HG03066 (cell line): ENCODE results near the gene PAPSS2.
"Not testable (repeated sequence)": the region's sequence is repeated elsewhere in the genome, so short reads cannot be mapped to it uniquely, and the experiment has no call there.

ENCODE experiments used
- ATAC-seq: cut with Tn5 transposase; IDR thresholded peaks from one replicate; pipeline ENCODE4 v1.9.1; 2021; ENCODE audit warnings: low read depth; ENCODE audit not compliant: unreplicated experiment

PAPSS2 gene

GRCh38 chr10:87659571-87660483 is at the start of gene PAPSS2:
TSS of gene PAPSS2 (plus strand) at chr10:87659878. CDS start at chr10:87659982, 104 bp downstream.
- ATAC-seq: no peak

GRCh38 chr10:87611341-87611740 is 48.3 kb upstream of the PAPSS2 start:
- ATAC-seq: not testable (repeated sequence)

GRCh38 chr10:87612115-87612514 is 47.6 kb upstream of the PAPSS2 start:
- ATAC-seq: no peak

DNA sequence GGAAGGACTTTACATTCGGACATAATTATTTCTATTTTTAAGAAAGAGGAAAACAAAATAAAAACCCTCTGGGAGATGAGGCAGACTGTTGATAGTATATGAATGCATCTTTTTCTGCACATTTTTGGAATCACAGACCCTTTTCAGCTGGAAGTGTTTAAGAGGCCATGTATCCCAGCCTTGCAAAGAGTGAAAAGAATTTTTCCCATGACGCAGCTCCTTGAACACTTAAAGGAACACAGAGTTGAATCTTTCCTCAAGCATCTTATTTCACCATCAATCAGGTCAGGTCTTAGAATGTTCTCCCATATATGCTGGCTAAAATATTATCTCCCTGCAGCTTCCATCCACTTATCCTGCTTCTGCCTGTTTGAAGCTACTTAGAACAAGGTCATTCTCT is 45.9 kb upstream of the PAPSS2 start:
- ATAC-seq: no peak

- ATAC-seq: no peak
These were observed 43.8 kb upstream of the PAPSS2 start for GRCh38 chr10:87615856-87616255.

DNA sequence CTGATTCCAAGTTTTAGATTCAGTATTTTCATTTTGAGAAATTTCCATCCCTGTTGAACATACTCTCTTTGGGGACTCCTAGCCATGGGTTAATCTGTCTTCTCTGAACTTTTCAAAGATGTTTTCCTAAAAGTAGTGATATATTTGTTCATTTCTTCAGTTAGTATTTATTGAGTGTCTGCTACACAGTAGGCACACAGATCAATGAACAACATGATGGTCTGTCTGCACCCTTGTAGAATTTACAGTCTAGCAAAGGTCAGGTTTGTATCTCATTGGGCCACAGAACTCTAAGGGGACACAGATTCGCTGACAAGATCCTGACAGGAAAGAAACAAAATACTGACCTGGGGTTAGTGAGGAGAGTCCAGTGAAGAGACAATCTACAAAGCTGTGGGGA is 42.2 kb upstream of the PAPSS2 start:
- ATAC-seq: no peak

DNA sequence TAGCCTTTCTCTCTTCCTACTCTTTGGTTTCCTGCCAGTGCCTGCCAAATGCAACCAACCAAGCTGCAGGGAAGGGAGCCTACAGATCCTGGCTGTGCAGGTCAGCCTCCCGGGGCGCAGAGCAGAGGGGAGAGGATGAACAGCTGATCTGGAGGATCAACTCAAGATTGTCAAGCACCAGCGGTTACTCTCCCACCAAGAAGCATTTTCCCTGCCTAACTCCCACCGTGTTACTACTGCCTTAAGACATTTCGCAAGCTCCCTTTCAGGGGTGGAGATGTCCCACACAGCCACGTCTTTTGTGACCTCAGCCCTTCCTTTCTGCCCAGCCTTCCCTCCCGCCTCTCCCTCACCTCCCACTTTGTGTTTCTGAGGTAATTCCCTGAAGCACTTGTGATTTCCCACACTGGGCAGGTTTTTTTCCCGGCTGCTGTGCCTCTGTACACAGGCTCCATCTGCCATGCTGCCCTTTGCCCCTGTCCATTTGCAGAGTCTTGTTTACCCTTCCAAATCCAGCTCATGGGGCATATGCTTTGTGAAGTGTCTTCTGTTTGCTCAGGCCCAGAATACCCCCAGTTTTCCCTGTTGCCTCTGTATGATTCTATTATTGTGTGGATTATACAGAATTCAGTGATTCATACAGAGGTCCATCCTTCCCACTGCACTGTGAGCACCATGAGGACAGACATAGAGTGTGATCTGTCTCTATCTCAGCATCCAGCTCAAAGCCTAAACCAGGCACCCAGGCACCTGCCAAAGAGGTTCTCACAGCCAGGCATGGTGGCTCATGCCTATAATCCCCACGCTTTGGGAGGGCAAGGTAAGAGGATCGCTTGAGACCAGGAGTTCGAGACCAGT is 40.9 kb upstream of the PAPSS2 start:
- no peak for ATAC-seq

DNA sequence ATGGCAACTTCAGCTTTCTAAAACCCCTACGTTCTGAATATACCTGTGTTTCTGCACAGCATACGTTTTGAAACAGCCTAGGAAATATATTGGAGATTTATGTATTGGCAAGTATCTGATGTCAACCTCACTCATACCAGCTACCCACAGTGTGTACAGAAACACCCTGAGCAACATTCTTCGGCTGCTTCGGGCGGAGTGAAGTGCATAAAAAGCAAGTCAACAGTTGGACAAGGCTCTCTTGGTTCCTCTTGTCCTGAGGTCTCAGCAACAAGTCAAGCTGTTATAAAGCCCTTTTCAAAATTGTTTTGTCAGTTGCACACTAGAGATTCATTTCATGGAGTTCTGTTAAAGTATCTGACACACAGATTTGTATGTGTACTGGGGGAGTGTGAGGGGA is 40.0 kb upstream of the PAPSS2 start:
- ATAC-seq: no peak

DNA sequence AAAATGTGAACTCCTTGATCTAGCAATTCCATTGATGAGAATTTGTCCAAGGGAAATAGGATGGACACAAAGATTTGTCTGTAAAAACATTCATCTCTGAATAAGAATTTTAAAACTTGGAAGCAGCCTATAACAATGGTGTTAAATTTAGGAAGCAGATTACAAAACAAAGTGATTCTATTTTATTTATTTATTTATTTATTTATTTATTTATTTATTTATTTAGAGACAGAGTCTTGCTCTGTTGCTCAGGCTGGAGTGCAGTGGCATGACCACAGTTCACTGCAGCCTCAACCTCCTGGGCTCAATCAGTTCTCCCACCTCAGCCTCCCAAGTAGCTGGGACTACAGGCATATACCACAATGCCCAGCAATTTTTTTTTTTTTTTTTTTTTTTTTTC is 38.2 kb upstream of the PAPSS2 start:
- not testable (repeated sequence) for ATAC-seq

- no peak for ATAC-seq
These were observed 37.2 kb upstream of the PAPSS2 start for GRCh38 chr10:87622314-87623004.

DNA sequence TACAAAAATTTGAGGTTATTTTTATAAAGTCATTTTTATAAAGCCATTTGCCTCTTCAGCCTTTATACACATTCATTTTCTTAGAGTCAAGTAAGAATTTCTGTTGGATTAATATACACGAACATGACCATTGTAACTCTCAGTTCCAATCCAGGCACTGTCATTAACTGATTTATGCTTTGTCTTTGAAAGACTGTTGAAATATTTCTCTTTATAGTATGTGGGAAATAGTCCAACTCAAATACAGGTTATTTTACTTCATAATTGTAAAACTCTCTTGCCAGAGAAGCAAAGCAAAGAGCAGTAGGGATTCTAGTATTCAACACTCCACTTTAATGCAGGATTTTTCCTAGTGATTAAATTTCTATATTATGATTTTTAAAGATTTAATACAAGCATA is 36.5 kb upstream of the PAPSS2 start:
- no peak for ATAC-seq

- no peak for ATAC-seq
These were observed 34.0 kb upstream of the PAPSS2 start for GRCh38 chr10:87625661-87626060.

GRCh38 chr10:87626422-87626892 is 33.2 kb upstream of the PAPSS2 start:
- ATAC-seq: no peak

- no peak for ATAC-seq
These were observed 29.5 kb upstream of the PAPSS2 start for GRCh38 chr10:87630171-87630570.

DNA sequence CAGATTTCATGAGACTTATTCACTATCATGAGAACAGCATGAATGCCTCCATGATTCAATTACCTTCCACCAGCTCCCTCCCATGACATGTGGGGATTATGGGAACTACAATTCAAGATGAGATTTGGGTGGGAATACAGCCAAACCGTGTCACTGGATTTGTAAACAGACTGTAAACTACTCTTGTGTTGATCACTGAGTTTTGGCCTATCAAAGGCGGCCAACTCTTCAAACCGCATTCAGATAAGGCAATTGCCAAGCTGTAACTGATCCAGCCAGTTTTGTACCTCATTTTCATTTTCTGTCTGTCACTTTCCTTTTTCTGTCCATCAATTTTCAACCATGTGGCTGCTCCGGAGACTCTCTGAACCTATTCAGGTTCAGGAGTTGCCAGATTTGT is 27.2 kb upstream of the PAPSS2 start:
- no peak for ATAC-seq

- ATAC-seq: no peak
These were observed 25.4 kb upstream of the PAPSS2 start for GRCh38 chr10:87634311-87634710.

- peak; percentile 65 for ATAC-seq
These were observed 24.0 kb upstream of the PAPSS2 start for GRCh38 chr10:87635498-87636312.

DNA sequence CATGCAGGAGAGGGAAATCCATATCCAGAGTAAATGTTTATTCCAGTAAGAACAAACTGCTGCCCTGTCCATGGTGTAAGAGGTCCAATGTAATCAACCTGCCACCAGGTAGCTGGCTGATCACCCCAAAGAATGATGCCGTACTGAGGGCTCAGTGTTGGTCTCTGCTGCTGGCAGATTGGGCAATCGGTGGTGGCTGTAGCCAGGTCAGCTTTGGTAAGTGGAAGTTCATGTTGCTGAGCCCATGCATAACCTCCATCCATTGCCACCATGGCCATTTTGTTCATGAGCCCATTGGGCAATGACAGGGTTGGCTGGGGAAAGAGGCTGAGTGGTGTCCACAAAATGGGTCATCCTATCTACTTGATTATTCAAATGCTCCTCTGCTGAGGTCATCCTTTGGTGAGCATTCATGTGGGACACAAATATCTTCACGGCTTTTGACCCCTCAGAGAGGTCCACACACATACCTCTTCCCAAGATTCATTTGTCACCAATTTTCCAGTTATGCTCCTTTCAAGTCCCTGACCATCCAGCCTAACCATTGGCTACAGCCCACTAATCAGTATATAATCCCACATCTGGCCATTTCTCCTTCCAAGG is 23.3 kb upstream of the PAPSS2 start:
- no peak for ATAC-seq

GRCh38 chr10:87639493-87639892 is 20.2 kb upstream of the PAPSS2 start:
- no peak for ATAC-seq

DNA sequence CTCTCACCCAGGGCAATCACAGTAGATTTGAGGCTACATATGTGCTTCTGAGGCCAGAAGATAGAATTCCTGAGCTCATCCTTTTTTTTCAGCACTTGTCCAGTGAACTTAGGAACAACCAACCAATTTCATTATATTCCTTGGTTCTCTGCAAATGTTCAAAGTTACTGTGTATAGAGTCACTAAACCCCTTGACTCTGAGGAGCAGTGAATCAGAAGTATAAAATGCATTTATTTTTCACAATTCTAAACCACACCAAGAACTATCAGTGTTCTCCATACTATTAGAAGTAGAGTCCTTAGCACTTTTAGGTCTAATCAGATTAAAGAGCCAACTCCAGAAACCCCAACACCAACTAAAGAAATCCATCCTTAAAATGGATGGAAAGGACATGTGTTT is 19.6 kb upstream of the PAPSS2 start:
- no peak for ATAC-seq
